HG03457 (cell line): ENCODE results near the gene TPT1.
"Not testable (repeated sequence)": the region's sequence is repeated elsewhere in the genome, so short reads cannot be mapped to it uniquely, and the experiment has no call there.

ENCODE experiments used
- ATAC-seq: cut with Tn5 transposase; IDR thresholded peaks from one replicate; pipeline ENCODE4 v1.9.1; 2021; ENCODE audit warnings: moderate number of reproducible peaks; ENCODE audit not compliant: unreplicated experiment

TPT1 gene

GRCh38 chr13:45305079-45305478 is 35.9 kb downstream of the TPT1 start:
- ATAC-seq: no peak

- ATAC-seq: no peak
Measured at GRCh38 chr13:45303866-45304265, 37.1 kb downstream of the TPT1 start.

DNA sequence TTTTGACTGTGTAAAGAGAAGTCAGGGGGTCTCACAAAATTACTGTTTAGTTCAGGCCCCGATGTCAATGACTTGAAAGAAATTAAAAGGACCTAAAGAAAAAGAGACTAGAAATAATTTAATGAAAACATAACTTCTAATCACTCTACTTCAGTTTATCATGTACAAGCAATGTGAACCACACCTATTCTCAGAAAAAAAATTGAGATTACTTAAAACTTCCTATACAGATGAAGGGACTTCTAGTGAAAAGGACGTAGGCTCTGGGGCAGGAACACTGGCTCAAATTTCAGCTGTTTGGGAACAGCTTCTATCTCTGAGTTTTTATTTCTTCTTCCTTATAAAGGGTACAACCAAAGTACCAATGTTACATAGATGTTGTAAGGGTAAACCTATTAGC is 38.0 kb downstream of the TPT1 start:
- no peak for ATAC-seq

DNA sequence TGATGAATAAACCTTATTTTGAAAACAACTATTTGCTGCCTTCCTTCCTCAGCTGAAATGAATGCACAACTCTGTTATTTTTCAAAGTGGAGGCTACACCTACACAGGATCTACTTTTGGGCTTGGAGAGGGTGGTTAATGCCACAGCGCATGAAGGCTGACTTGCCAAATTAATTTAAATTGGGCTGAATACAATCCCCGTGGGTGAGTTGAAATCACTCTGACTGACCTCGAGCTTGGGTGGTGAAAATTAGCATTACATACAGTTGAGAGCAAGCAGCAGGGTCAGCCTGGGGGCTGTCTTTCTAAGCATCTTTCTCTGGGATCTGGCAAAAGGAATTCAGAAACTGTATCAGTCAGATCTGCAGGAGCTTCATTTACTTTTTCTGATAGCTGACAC is 38.5 kb downstream of the TPT1 start:
- ATAC-seq: no peak

DNA sequence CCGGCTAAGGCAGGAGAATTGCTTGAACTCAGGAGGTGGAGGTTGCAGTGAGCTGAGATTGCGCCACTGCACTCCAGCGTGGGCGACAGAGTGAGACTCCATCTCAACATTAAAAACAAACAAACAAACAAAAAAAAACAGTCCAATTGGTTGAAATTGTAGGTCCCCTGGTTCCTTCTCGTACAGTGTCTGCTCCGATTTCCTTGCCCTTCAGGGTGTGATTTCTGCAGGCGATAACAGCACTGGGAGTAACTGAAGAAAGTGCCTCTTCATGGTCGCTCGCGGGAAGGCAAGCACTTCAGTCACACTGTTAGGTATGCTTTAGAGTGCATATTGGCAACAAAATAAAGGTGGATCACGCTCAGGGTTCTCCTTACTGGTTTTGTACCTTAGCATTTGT is 39.7 kb downstream of the TPT1 start:
- ATAC-seq: no peak

- ATAC-seq: no peak
Measured at GRCh38 chr13:45300190-45300985, 40.6 kb downstream of the TPT1 start.

GRCh38 chr13:45299194-45299593 is 41.8 kb downstream of the TPT1 start:
- ATAC-seq: no peak

DNA sequence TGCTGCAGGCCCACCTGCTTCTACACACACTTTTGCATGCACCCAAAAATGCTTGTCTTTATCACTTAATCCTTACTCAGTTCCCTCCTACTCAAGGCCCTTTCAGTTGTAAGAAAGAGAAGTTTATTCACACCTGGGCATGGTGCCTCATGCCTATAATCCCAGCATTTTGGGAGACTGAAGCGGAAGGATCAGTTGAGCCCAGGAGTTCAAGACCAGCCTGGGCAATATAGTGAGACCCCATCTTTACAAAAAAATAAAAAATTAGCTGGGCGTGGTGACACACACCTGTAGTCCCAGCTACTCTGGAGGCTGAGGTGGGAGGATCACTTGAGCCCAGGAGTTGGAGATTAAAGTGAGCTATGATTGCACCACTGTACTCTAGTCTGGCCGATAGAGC is 42.4 kb downstream of the TPT1 start:
- ATAC-seq: not testable (repeated sequence)

DNA sequence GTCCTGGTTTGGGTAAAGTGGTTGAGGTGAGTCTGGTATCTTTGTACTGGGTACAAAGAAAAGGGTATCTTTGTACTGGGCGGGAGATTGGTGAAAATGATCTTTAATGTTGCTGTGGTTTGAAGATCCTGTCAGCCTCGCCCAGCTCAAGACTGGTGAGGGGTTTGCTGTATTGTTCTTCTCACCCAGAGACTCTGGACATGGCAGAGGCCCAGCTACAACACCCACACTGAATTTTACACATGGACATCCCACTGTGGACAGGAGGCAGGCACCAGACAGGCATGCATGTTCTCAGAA is 42.8 kb downstream of the TPT1 start:
- no peak for ATAC-seq

DNA sequence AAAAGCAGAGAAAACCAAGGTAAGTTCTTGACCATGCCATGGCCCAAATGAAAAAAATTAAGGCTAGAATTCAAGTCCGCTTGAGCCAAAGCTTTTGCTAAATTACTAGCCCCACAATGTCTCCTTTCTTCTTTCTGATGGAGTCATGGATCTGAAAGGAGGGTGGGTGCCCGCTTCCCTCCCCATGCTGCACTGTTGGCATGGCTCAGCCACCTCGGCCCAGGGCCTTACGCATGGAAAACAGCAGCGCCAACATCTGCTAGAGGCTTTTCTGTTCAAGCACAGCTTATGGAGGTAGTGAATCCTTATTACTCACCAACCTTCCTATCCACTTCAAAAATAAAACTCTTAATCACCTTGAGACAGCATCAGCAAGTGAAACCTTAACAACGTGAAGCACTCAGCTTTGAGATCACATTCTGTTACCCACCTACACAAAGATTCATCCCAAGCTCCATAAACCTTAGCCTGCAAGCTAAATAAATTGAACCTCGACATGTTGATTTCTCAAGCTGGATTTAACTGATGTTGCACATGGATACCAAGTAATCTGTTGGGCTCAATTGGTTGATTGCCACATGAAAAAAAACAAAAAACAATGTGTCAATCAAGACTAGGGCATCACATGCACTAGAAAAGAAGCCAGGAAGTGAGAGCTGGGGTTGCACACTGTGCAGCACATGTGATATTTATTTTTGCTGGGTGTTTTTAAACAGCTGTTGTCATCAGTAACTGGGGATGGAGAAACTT is 43.4 kb downstream of the TPT1 start:
- ATAC-seq: no peak

GRCh38 chr13:45296259-45296658 is 44.7 kb downstream of the TPT1 start:
- no peak for ATAC-seq

DNA sequence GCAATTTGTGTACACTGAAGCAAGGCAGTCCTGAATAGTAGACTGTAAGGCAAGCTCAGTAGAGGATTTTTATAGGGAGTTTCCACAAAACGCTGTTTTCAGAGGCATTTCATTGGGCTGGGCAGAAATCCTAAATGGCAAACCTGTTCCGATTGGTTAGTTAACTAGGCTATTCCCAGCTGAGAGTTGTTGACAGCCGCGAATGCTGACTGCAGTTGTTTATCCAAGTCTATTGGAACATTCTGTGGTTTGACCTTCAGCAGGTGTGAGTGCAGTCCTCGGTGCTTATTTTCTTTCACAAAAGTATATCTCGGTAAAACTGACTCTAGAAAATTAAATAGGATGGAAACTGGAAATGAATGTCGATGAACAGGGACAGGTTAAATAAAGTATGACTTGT is 45.4 kb downstream of the TPT1 start:
- ATAC-seq: no peak

DNA sequence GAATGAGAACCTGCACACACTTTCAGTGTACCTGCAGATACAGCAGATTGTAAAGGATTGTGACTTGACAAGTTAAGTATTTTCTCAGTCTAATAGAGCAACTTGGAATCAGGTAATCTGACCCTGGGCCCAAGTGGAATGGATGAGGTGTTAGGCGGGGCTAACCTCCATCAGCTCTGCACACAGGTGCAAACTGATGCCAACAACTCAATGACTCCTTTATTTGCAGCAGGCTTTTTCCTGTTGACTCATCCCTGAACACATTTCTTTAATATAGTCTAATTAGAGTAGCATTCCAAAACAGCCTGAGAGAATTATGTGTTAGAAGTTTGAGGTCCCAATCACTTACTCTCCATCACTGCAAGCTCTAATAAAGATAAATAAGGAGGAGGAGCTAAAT is 48.8 kb downstream of the TPT1 start:
- ATAC-seq: no peak

DNA sequence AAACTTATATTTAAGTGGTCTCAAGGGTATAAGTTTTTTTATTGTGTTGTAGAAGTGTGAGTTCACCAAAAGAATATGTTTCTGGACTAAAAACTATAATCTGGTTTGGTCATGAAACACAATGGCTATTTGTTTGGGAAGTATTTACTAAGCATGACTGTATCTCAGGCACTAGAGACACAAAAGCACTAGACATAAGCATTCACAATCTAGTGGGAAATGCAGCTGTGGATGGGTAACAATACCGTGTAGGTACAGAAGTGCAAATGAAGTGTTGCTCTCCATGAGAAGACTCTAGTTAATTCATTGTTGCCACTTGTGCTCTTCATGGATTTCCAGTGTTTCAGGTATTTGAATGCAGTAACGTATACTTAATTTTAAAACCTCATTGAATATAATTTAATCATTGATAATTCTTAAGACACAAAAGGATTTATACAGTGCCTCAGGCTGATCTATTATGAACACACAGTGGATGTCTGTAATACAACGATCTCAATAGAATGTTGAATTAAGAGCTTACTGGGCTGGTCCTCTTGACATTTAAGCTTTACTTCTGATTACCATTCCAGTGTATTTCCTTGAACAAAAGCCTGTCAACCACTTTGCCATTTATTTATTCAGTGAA is 50.9 kb downstream of the TPT1 start:
- no peak for ATAC-seq
